PC-3 (cell line): ENCODE results near the gene COL9A2.

ENCODE experiments used
- CTCF ChIP-seq: fragments of 300-600 bp; sonication (generic); conservative IDR thresholded peaks from 2 replicates; pipeline ENCODE4 v1.5.1; 2017; ENCODE audit warnings: antibody characterized with exemption, low read depth, mild to moderate bottlenecking, low read length
- EZH2 ChIP-seq: fragments of 300-600 bp; sonication (generic); IDR thresholded peaks from one replicate; pipeline ENCODE4 v1.6.1; 2017; ENCODE audit warnings: antibody characterized with exemption, mild to moderate bottlenecking, low read length; ENCODE audit not compliant: unreplicated experiment
- EZH2phosphoT487 ChIP-seq: fragments of 300-600 bp; sonication (generic); IDR thresholded peaks from 2 replicates; pipeline ENCODE4 v1.6.1; 2018; ENCODE audit warnings: mild to moderate bottlenecking, antibody characterized with exemption, low read length, borderline replicate concordance

DNA sequence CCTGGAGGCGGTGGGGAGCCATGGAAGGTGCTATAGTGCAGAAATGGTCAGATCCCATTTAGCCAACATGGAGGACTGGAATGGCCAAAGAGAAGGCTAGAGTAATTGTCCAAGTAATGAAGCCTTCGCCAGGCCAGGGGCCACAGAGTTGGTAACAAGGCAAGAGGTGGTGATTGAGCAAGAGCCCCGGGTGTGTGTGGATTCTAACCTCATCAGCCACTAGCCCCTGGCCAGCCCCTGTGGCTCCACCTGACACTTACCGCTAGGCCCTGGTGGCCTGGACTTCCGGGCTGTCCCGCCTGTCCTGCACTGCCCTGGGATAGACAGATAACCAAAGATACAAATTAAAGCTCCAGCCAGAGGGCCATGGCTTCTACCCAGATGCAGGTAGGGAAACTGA lies 9.9 kb downstream of the COL9A2 start:
- TF ChIP-seq CTCF (no peak), EZH2 (no peak), EZH2phosphoT487 (no peak)
